Measurements from ENCODE around the gene EEF1AKMT3.
A peak's percentile ranks its signal among the peaks of the same experiment; 100 is the strongest.

Gene EEF1AKMT3

GRCh38 chr12:57782243-57782607, 9.8 kb downstream of the EEF1AKMT3 start:
- no peak for DNase-seq (ENCODE audit: low read depth in 1 of 2, low spot score in 1 of 2)

GRCh38 chr12:57782608-57783465, 10.4 kb downstream of the EEF1AKMT3 start, which contains the start of gene TSFM:
Gene TSFM, plus strand, starts transcription at chr12:57782787. Its CDS starts 15 bp downstream, at chr12:57782802.
- peak; percentile 93 to 95 for DNase-seq (ENCODE audit: low read depth in 1 of 2, low spot score in 1 of 2)

GRCh38 chr12:57783466-57783801, 11.0 kb downstream of the EEF1AKMT3 start:
- DNase-seq (ENCODE audit: low read depth in 1 of 2, low spot score in 1 of 2), result no peak

GRCh38 chr12:57783861-57784260, 11.4 kb downstream of the EEF1AKMT3 start:
- no peak for DNase-seq (ENCODE audit: low read depth in 1 of 2, low spot score in 1 of 2)

GRCh38 chr12:57793920-57794319, 21.5 kb downstream of the EEF1AKMT3 start:
- DNase-seq (ENCODE audit: low read depth in 1 of 2, low spot score in 1 of 2), result no peak

GRCh38 chr12:57795354-57795753, 22.9 kb downstream of the EEF1AKMT3 start:
- DNase-seq (ENCODE audit: low read depth in 1 of 2, low spot score in 1 of 2), result no peak

- DNase-seq (ENCODE audit: low read depth in 1 of 2, low spot score in 1 of 2), result no peak
Measured at GRCh38 chr12:57796996-57797395, 24.6 kb downstream of the EEF1AKMT3 start.

GRCh38 chr12:57797933-57798332, 25.5 kb downstream of the EEF1AKMT3 start:
- DNase-seq (ENCODE audit: low read depth in 1 of 2, low spot score in 1 of 2), result no peak

- no peak for DNase-seq (ENCODE audit: low read depth in 1 of 2, low spot score in 1 of 2)
Measured at GRCh38 chr12:57800965-57801364, 28.6 kb downstream of the EEF1AKMT3 start.

GRCh38 chr12:57802607-57803006, 30.2 kb downstream of the EEF1AKMT3 start:
- DNase-seq (ENCODE audit: low read depth in 1 of 2, low spot score in 1 of 2), result no peak

- no peak for DNase-seq (ENCODE audit: low read depth in 1 of 2, low spot score in 1 of 2)
Measured at GRCh38 chr12:57803319-57803893, 31.0 kb downstream of the EEF1AKMT3 start.

GRCh38 chr12:57806677-57807076, 34.3 kb downstream of the EEF1AKMT3 start:
- DNase-seq (ENCODE audit: low read depth in 1 of 2, low spot score in 1 of 2), result no peak

- DNase-seq (ENCODE audit: low read depth in 1 of 2, low spot score in 1 of 2), result no peak
Measured at GRCh38 chr12:57807285-57807684, 34.9 kb downstream of the EEF1AKMT3 start.

- no peak for DNase-seq (ENCODE audit: low read depth in 1 of 2, low spot score in 1 of 2)
Measured at GRCh38 chr12:57808351-57808750, 35.9 kb downstream of the EEF1AKMT3 start.

- DNase-seq (ENCODE audit: low read depth in 1 of 2, low spot score in 1 of 2), result no peak
Measured at GRCh38 chr12:57809425-57809824, 37.0 kb downstream of the EEF1AKMT3 start.

- DNase-seq (ENCODE audit: low read depth in 1 of 2, low spot score in 1 of 2), result no peak
Measured at GRCh38 chr12:57810450-57810849, 38.0 kb downstream of the EEF1AKMT3 start.

GRCh38 chr12:57811028-57811755, 38.8 kb downstream of the EEF1AKMT3 start:
- DNase-seq (ENCODE audit: low read depth in 1 of 2, low spot score in 1 of 2), result no peak

- DNase-seq (ENCODE audit: low read depth in 1 of 2, low spot score in 1 of 2), result no peak
Measured at GRCh38 chr12:57813111-57813970, 40.9 kb downstream of the EEF1AKMT3 start.

- no peak for DNase-seq (ENCODE audit: low read depth in 1 of 2, low spot score in 1 of 2)
Measured at GRCh38 chr12:57813971-57814772, 41.8 kb downstream of the EEF1AKMT3 start.
